Bronchial epithelial cell (primary cell): Measurements from ENCODE around the gene VWA8. TPM values are rescaled to one million over a fixed set of nuclear protein-coding genes. Genes with fewer than 3 reads are reported as not detected.
A peak's percentile ranks its signal among the peaks of the same experiment; 100 is the strongest.
"Not testable (repeated sequence)": the region's sequence is repeated elsewhere in the genome, so short reads cannot be mapped to it uniquely, and the experiment has no call there.

Source experiments
- DNase-seq: peaks from one replicate; pipeline ENCODE4 v3.0.0-alpha.2; 2010; ENCODE audit warnings: low read depth
- FAIRE-seq: peaks from 2 replicates; lab custom pipeline; 2011; peaks lifted over from hg19 to GRCh38; lab: Jason Lieb, UNC
- H3K27me3 ChIP-seq: 2 replicates; pipeline ENCODE4 v1.5.1; 2011; ENCODE audit warnings: low read length; ENCODE audit not compliant: control insufficient read depth, insufficient read depth
- H3K36me3 ChIP-seq: 2 replicates; pipeline ENCODE4 v1.5.1; 2011; ENCODE audit warnings: low read length; ENCODE audit not compliant: control insufficient read depth, insufficient read depth
- H3K4me3 ChIP-seq: 2 replicates; pipeline ENCODE4 v1.5.1; 2011; ENCODE audit warnings: mild to moderate bottlenecking, low read depth, low read length, control low read depth
- CTCF ChIP-seq: IDR thresholded peaks from 2 replicates; pipeline ENCODE4 v1.5.1; 2011; ENCODE audit warnings: mild to moderate bottlenecking, moderate library complexity, low read length, control low read depth, inconsistent platforms; ENCODE audit not compliant: insufficient read depth, severe bottlenecking
- total RNA-seq: library from RNA; depleted of rRNA; stranded (reverse); fragments of >200 nt; gene quantifications from 2 replicates; pipeline ENCODE4 v1.2.1, GENCODE V29; 2014

VWA8 gene
- total RNA-seq, 1 donor from 2014 or later, result 17.1 TPM

- FAIRE-seq (no peak), DNase-seq (no peak)
- H3K36me3 ChIP-seq, result no peaks in the 10 kb centered on the region
- no peaks in the 10 kb centered on the region for H3K27me3 ChIP-seq
- H3K4me3 ChIP-seq, result no peak overlapping the region
- TF ChIP-seq CTCF, result no peak
Measured at GRCh38 chr13:41954226-41954625, 6.7 kb downstream of the VWA8 start.

- Histone ChIP-seq H3K4me3 (no peak overlapping the region), H3K27me3 (no peaks in the 10 kb centered on the region), H3K36me3 (no peaks in the 10 kb centered on the region)
- DNase-seq (no peak), FAIRE-seq (peak; percentile 93)
- no peak for TF ChIP-seq CTCF
Measured at GRCh38 chr13:41952749-41953148, 8.2 kb downstream of the VWA8 start.

GRCh38 chr13:41949104-41949503 lies 11.8 kb downstream of the VWA8 start:
- not testable (repeated sequence) for FAIRE-seq, DNase-seq, H3K27me3 ChIP-seq, H3K36me3 ChIP-seq, H3K4me3 ChIP-seq

GRCh38 chr13:41945926-41946325 lies 15.0 kb downstream of the VWA8 start:
- H3K4me3 ChIP-seq, result no peak overlapping the region
- FAIRE-seq (no peak), DNase-seq (no peak)
- no peaks in the 10 kb centered on the region for H3K27me3 ChIP-seq
- H3K36me3 ChIP-seq, result peaks cover 2% of the 10 kb centered on the region
- TF ChIP-seq CTCF, result no peak

- TF ChIP-seq CTCF, result no peak
- Histone ChIP-seq H3K4me3 (no peak overlapping the region), H3K27me3 (no peaks in the 10 kb centered on the region), H3K36me3 (peaks cover 2% of the 10 kb centered on the region)
- DNase-seq (no peak), FAIRE-seq (no peak)
Measured at GRCh38 chr13:41944635-41945397, 16.1 kb downstream of the VWA8 start.

GRCh38 chr13:41944229-41944628 lies 16.7 kb downstream of the VWA8 start:
- peaks cover 2% of the 10 kb centered on the region for H3K36me3 ChIP-seq
- no peaks in the 10 kb centered on the region for H3K27me3 ChIP-seq
- DNase-seq (no peak), FAIRE-seq (no peak)
- TF ChIP-seq CTCF, result no peak
- no peak overlapping the region for H3K4me3 ChIP-seq
